PFSK-1 (cell line): ENCODE data around the gene KCNK16.

ENCODE experiments used
- FOXP2 ChIP-seq: optimal IDR thresholded peaks from 2 replicates; pipeline ENCODE3; 2011; ENCODE audit warnings: borderline replicate concordance, control low read depth, inconsistent platforms; ENCODE audit not compliant: insufficient read depth; ENCODE audit errors: extremely low read length, extremely low read depth
- POLR2AphosphoS5 ChIP-seq: IDR thresholded peaks from 2 replicates; pipeline ENCODE4 v1.6.1; 2012; ENCODE audit warnings: low read depth, mild to moderate bottlenecking, control low read depth, low read length, moderate library complexity
- SIN3A ChIP-seq: IDR thresholded peaks from 2 replicates; pipeline ENCODE4 v1.6.1; 2012; ENCODE audit warnings: mild to moderate bottlenecking, low read length, moderate library complexity, borderline replicate concordance; ENCODE audit not compliant: insufficient read depth
- TAF1 ChIP-seq: IDR thresholded peaks from 2 replicates; pipeline ENCODE4 v1.6.1; 2012; ENCODE audit warnings: low read length, control low read depth, borderline replicate concordance; ENCODE audit not compliant: insufficient read depth
- TF ChIP-seq, protein P1 (sequence below), 2 experiments: IDR thresholded peaks; 2 replicates each; pipeline versions ENCODE4 v1.6.1 to v1.8.0; 2011 to 2012; ENCODE audit warnings: low read depth in 2 of 2, low read length in 2 of 2, control low read depth in 1 of 2, inconsistent platforms in 1 of 2, mild to moderate bottlenecking in 1 of 2, moderate library complexity in 1 of 2; ENCODE audit not compliant: insufficient read depth in 1 of 2

GRCh38 chr6:39363280-39363679, 40.8 kb upstream of the KCNK16 start:
- TF ChIP-seq POLR2AphosphoS5 (no peak), TAF1 (no peak), SIN3A (no peak), FOXP2 (no peak)
- TF ChIP-seq, protein P1, sequence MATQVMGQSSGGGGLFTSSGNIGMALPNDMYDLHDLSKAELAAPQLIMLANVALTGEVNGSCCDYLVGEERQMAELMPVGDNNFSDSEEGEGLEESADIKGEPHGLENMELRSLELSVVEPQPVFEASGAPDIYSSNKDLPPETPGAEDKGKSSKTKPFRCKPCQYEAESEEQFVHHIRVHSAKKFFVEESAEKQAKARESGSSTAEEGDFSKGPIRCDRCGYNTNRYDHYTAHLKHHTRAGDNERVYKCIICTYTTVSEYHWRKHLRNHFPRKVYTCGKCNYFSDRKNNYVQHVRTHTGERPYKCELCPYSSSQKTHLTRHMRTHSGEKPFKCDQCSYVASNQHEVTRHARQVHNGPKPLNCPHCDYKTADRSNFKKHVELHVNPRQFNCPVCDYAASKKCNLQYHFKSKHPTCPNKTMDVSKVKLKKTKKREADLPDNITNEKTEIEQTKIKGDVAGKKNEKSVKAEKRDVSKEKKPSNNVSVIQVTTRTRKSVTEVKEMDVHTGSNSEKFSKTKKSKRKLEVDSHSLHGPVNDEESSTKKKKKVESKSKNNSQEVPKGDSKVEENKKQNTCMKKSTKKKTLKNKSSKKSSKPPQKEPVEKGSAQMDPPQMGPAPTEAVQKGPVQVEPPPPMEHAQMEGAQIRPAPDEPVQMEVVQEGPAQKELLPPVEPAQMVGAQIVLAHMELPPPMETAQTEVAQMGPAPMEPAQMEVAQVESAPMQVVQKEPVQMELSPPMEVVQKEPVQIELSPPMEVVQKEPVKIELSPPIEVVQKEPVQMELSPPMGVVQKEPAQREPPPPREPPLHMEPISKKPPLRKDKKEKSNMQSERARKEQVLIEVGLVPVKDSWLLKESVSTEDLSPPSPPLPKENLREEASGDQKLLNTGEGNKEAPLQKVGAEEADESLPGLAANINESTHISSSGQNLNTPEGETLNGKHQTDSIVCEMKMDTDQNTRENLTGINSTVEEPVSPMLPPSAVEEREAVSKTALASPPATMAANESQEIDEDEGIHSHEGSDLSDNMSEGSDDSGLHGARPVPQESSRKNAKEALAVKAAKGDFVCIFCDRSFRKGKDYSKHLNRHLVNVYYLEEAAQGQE (IDR thresholded peaks at IDR 0.05; ENCODE audit: insufficient read depth in 1 of 2, low read depth in 2 of 2, low read length in 2 of 2): no peak
